PC-3 (cell line): ENCODE data around the gene CDH4. TPM values are rescaled to one million over a fixed set of nuclear protein-coding genes. Genes with fewer than 3 reads are reported as not detected.

Experiments
- ATAC-seq: fragments of 200-7000 bp; cut with Tn5 transposase; 2 replicates; pipeline ENCODE4 v1.9.1; 2020; ENCODE audit warnings: mild to moderate bottlenecking, moderate library complexity
- BruUV-seq: library from RNA; stranded (reverse); fragments of 400-500 nt; replicated peaks from 2 replicates; lab custom pipeline; 2021; lab: Mats Ljungman, UMichigan
- CTCF ChIA-PET: fragments of 300-600 bp; sonication (Branson Sonifier 250); formaldehyde crosslinking; loops from one replicate; lab custom pipeline; 2022; ENCODE audit warnings: antibody characterized with exemption; lab: Charles Lee
- POLR2A ChIA-PET: fragments of 300-600 bp; sonication (Branson Sonifier 250); formaldehyde crosslinking; loops from one replicate; lab custom pipeline; 2022; ENCODE audit warnings: antibody characterized with exemption; ENCODE audit not compliant: unreplicated experiment; lab: Charles Lee
- DNase-seq: peaks from one replicate; pipeline ENCODE4 v3.0.0-alpha.2; 2015
- H2AFZ ChIP-seq: fragments of 300-600 bp; sonication (generic); 2 replicates; pipeline ENCODE4 v1.6.0; 2016; ENCODE audit warnings: antibody characterized with exemption, low read length
- H3F3A ChIP-seq: fragments of 300-600 bp; sonication (generic); one replicate; pipeline ENCODE4 v1.6.0; 2017; ENCODE audit warnings: antibody characterized with exemption, low read length, control low read depth, mild to moderate bottlenecking; ENCODE audit not compliant: unreplicated experiment
- H3K27ac ChIP-seq: fragments of 300-600 bp; sonication (generic); 2 replicates; pipeline ENCODE4 v1.5.1; 2016; ENCODE audit warnings: mild to moderate bottlenecking, low read length
- H3K27me3 ChIP-seq: fragments of 300-600 bp; sonication (generic); 2 replicates; pipeline ENCODE4 v1.6.1; 2016; ENCODE audit warnings: low read length, mixed read lengths
- H3K36me3 ChIP-seq: fragments of 300-600 bp; sonication (generic); 2 replicates; pipeline ENCODE4 v1.6.1; 2016; ENCODE audit warnings: low read depth, mixed run types, low read length, mixed read lengths
- H3K4me1 ChIP-seq: fragments of 300-600 bp; sonication (generic); 2 replicates; pipeline ENCODE4 v1.5.1; 2016; ENCODE audit warnings: low read length; ENCODE audit not compliant: insufficient read depth
- H3K4me2 ChIP-seq: fragments of 300-600 bp; sonication (generic); 2 replicates; pipeline ENCODE4 v1.6.0; 2016; ENCODE audit warnings: low read length
- H3K4me3 ChIP-seq: fragments of 300-600 bp; sonication (generic); 2 replicates; pipeline ENCODE4 v1.5.1; 2016; ENCODE audit warnings: mild to moderate bottlenecking, low read length, mixed read lengths
- H3K79me2 ChIP-seq: fragments of 300-600 bp; sonication (generic); 2 replicates; pipeline ENCODE4 v1.6.1; 2017; ENCODE audit warnings: low read length, mixed read lengths
- H3K9ac ChIP-seq: fragments of 300-600 bp; sonication (generic); 2 replicates; pipeline ENCODE4 v1.6.0; 2016; ENCODE audit warnings: mild to moderate bottlenecking, low read length
- H3K9me2 ChIP-seq: fragments of 300-600 bp; sonication (generic); replicated peaks from 2 replicates; pipeline ENCODE4 v1.6.1; 2016; ENCODE audit warnings: mixed run types, low read length, mixed read lengths
- H3K9me3 ChIP-seq: fragments of 300-600 bp; sonication (generic); 2 replicates; pipeline ENCODE4 v1.6.1; 2016; ENCODE audit warnings: low read length, mixed read lengths
- H4K20me1 ChIP-seq: fragments of 300-600 bp; sonication (generic); 2 replicates; pipeline ENCODE4 v1.6.1; 2016; ENCODE audit warnings: low read length, mixed read lengths
- CTCF ChIP-seq: fragments of 300-600 bp; sonication (generic); conservative IDR thresholded peaks from 2 replicates; pipeline ENCODE4 v1.5.1; 2017; ENCODE audit warnings: antibody characterized with exemption, low read depth, mild to moderate bottlenecking, low read length
- EZH2 ChIP-seq: fragments of 300-600 bp; sonication (generic); IDR thresholded peaks from one replicate; pipeline ENCODE4 v1.6.1; 2017; ENCODE audit warnings: antibody characterized with exemption, mild to moderate bottlenecking, low read length; ENCODE audit not compliant: unreplicated experiment
- EZH2phosphoT487 ChIP-seq: fragments of 300-600 bp; sonication (generic); IDR thresholded peaks from 2 replicates; pipeline ENCODE4 v1.6.1; 2018; ENCODE audit warnings: mild to moderate bottlenecking, antibody characterized with exemption, low read length, borderline replicate concordance
- intact Hi-C: fragments of 100-400 bp; cut with micrococcal nuclease; formaldehyde crosslinking; loops from 2 replicates; pipeline ENCODE4 v1.9.0; 2023
- total RNA-seq: library from RNA; depleted of rRNA; stranded (reverse); fragments of >200 nt; gene quantifications from 2 replicates; pipeline ENCODE4 v1.2.3, GENCODE V29; 2014

The CDH4 gene
- total RNA-seq, 1 experiment from 2014 or later = not detected

DNA sequence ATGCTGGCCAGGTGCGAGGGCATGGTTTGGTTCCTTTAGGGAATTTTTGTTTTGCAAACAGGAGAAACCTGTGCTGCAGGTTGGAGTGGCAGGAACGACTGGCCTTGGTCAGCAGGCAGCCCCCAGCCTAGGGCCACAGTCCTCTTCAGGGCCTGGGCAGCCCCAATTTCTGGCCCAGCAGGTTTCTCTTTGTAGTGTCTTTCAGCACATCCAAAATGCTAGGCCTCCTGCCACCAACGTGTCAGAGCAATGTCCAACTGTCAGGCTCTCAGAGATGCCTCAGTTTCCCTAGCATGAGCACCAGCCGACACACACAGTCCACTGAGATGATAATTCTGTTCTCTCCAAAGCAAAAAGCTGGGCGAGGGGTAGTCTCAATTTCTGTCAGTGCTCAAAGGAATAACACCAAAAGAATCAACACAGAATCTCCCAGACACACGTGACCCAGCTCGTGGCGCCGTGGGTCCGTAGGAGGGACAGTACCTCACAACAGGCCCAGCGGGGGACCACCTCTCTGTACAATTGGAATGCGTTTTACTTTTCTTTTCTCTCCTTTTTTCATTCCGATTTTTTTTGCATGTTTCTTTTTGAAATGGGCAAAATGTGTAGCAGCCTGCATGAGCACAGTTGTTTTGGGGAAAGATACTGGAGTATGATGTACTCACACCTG lies 687.8 kb downstream of the CDH4 start:
- Histone ChIP-seq H2AFZ (no peak overlapping the region), H3K4me3 (no peak overlapping the region), H3K4me2 (no peak overlapping the region), H4K20me1 (no peaks in the 10 kb centered on the region), H3K9me3 (no peaks in the 10 kb centered on the region), H3K79me2 (no peaks in the 10 kb centered on the region), H3K9me2 (no peaks in the 10 kb centered on the region), H3K4me1 (no peaks in the 10 kb centered on the region), H3K9ac (no peak overlapping the region), H3K36me3 (no peaks in the 10 kb centered on the region), H3K27me3 (no peaks in the 10 kb centered on the region), H3K27ac (no peak overlapping the region), H3F3A (no peaks in the 10 kb centered on the region)
- ATAC-seq = no peak
- TF ChIP-seq EZH2 (no peak), EZH2phosphoT487 (no peak), CTCF (no peak)
- intact Hi-C loops = no loop called here
- ChIA-PET CTCF (no interaction called here), POLR2A (no interaction called here)
- no TSS peak for BruUV-seq
- no peak for DNase-seq

- TF ChIP-seq CTCF (no peak), EZH2phosphoT487 (no peak), EZH2 (no peak)
- no peaks in the 10 kb centered on the region for H3K36me3 ChIP-seq
- no peak overlapping the region for H3K27ac ChIP-seq
- H3F3A ChIP-seq = no peaks in the 10 kb centered on the region
- no peaks in the 10 kb centered on the region for H3K27me3 ChIP-seq
- H3K9ac ChIP-seq = no peak overlapping the region
- DNase-seq = no peak
- H3K4me2 ChIP-seq = no peak overlapping the region
- no peaks in the 10 kb centered on the region for H3K9me3 ChIP-seq
- ATAC-seq = no peak
- H3K4me3 ChIP-seq = no peak overlapping the region
- POLR2A ChIA-PET = no interaction called here
- no TSS peak for BruUV-seq
- intact Hi-C loops = no loop called here
- no peaks in the 10 kb centered on the region for H4K20me1 ChIP-seq
- H2AFZ ChIP-seq = no peak overlapping the region
- H3K9me2 ChIP-seq = no peaks in the 10 kb centered on the region
- CTCF ChIA-PET = no interaction called here
- H3K79me2 ChIP-seq = no peaks in the 10 kb centered on the region
- no peaks in the 10 kb centered on the region for H3K4me1 ChIP-seq
Observed at GRCh38 chr20:61940491-61940890, 688.4 kb downstream of the CDH4 start.

DNA sequence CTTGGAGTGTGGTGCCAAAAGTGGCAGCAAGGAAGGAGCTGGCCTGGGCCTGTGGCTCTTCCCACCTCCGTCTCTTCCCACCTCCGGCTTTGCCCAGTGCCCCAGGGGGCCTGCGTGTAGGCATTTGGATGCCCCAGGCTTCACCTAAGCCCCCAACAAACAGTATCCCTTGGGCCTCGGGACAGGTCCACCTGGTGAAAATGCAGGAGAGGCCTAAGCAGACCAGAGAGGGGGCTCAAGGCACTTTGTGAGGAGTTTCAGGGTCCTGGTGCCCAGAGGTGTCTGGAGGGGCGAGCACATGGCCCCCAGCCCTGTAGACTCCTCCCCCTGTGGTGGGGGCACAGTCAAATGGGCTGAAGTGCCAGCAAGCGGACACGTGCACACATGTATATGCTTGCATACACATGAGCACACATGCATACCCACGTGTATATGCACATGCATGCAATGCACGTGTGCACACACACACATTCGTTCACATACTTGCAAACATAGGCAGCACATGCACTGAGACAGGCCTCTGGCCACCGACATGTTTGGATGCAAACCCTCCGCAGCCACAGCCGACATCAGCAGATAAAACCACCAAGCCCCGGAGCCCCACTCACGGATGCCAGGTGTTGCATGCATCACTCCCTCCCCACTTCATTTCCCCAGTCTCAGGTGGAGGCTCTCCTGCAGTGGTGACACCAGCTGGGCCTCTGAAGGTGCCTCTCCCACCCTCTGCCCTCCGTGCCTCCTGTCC lies 689.1 kb downstream of the CDH4 start:
- no peaks in the 10 kb centered on the region for H3K36me3 ChIP-seq
- H3K27ac ChIP-seq = no peak overlapping the region
- H3F3A ChIP-seq = no peaks in the 10 kb centered on the region
- H3K27me3 ChIP-seq = no peaks in the 10 kb centered on the region
- no peak for DNase-seq
- H3K4me2 ChIP-seq = no peak overlapping the region
- no peaks in the 10 kb centered on the region for H3K79me2 ChIP-seq
- H3K9ac ChIP-seq = no peak overlapping the region
- no peaks in the 10 kb centered on the region for H4K20me1 ChIP-seq
- H2AFZ ChIP-seq = no peak overlapping the region
- H3K9me3 ChIP-seq = no peaks in the 10 kb centered on the region
- ChIA-PET CTCF (no interaction called here), POLR2A (no interaction called here)
- intact Hi-C loops = no loop called here
- TF ChIP-seq CTCF (no peak), EZH2 (no peak)
- no TSS peak for BruUV-seq
- no peaks in the 10 kb centered on the region for H3K4me1 ChIP-seq
- no peaks in the 10 kb centered on the region for H3K9me2 ChIP-seq
- ATAC-seq = no peak
- no peak overlapping the region for H3K4me3 ChIP-seq
